ENCODE results near the gene SKAP2.

DNA sequence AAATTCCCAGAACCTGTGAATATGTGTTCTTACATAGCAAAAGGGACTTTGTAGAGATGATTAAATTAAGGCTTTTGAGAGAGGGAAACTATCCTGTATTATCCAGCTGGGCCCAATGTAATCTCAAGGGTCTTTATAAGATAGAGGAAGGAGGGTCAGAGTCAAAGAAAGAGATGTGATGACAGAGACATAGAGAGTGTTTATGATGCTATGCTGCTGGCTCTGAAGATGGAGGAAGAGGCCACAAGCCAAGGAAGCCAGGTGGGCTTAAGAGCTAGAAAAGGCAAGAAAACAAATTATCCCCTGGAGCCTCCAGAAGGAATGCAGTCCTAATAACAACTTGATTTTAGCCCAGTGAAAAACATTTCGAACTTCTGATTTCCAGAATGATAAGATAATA lies 15.3 kb upstream of the SKAP2 start:
- no peak for TF ChIP-seq POLR2A (IDR thresholded peaks at IDR 0.05; ENCODE audit: low read length)
- no peak for TF ChIP-seq GATA1 (IDR thresholded peaks at IDR 0.05; ENCODE audit: low read depth, low read length)

Measured in erythroblast (primary cell).